Stomach smooth muscle (tissue), 2 donors: ENCODE measurements around the gene RER1.

ENCODE experiments used
- H3K27ac ChIP-seq: one replicate; pipeline ENCODE4 v1.7.0; 2013; ENCODE audit warnings: mild to moderate bottlenecking, low read length, inconsistent platforms
- H3K27me3 ChIP-seq, 2 donors: one replicate each; pipeline ENCODE4 v1.7.0; 2013; ENCODE audit warnings: low read length in 2 of 2; ENCODE audit not compliant: insufficient read depth in 2 of 2, control insufficient read depth in 1 of 2
- H3K36me3 ChIP-seq, 2 donors: one replicate each; pipeline ENCODE4 v1.7.0; 2013; ENCODE audit warnings: low read length in 2 of 2; ENCODE audit not compliant: control insufficient read depth in 2 of 2, insufficient read depth in 2 of 2
- H3K4me1 ChIP-seq: one replicate; pipeline ENCODE4 v1.7.0; 2013; ENCODE audit warnings: low read length; ENCODE audit not compliant: control insufficient read depth, insufficient read depth
- H3K4me3 ChIP-seq, 2 donors: one replicate each; pipeline ENCODE4 v1.7.0; 2013; ENCODE audit warnings: low read length in 2 of 2
- H3K9ac ChIP-seq, 2 donors: one replicate each; pipeline ENCODE4 v1.7.0; 2013; ENCODE audit warnings: low read length in 2 of 2, mild to moderate bottlenecking in 1 of 2
- H3K9me3 ChIP-seq, 2 donors: one replicate each; pipeline ENCODE4 v1.7.0; 2013; ENCODE audit warnings: low read length in 2 of 2; ENCODE audit not compliant: control insufficient read depth in 2 of 2
- donor health status: healthy.
- donor health status: Pancreatic carcinoma.

The RER1 gene

GRCh38 chr1:2452201-2452931 is 60.7 kb downstream of the RER1 start:
- Histone ChIP-seq H3K36me3 (no peaks in the 10 kb centered on the region), H3K27ac (no peak overlapping the region), H3K4me3 (no peak overlapping the region), H3K9me3 (no peaks in the 10 kb centered on the region), H3K27me3 (peaks cover 14 to 30% of the 10 kb centered on the region in 2 donors), H3K4me1 (no peaks in the 10 kb centered on the region), H3K9ac (no peak overlapping the region)

- H3K36me3 ChIP-seq: no peaks in the 10 kb centered on the region
- H3K4me1 ChIP-seq: no peaks in the 10 kb centered on the region
- peaks cover 12 to 30% of the 10 kb centered on the region in 2 donors for H3K27me3 ChIP-seq
- no peak overlapping the region for H3K4me3 ChIP-seq
- H3K9ac ChIP-seq: no peak overlapping the region
- no peaks in the 10 kb centered on the region for H3K9me3 ChIP-seq
- H3K27ac ChIP-seq: no peak overlapping the region
These were observed 61.3 kb downstream of the RER1 start for GRCh38 chr1:2452932-2453315.

- Histone ChIP-seq H3K27ac (no peak overlapping the region), H3K4me1 (no peaks in the 10 kb centered on the region), H3K9ac (no peak overlapping the region), H3K9me3 (no peaks in the 10 kb centered on the region), H3K4me3 (no peak overlapping the region), H3K27me3 (peaks cover 10 to 30% of the 10 kb centered on the region in 2 donors), H3K36me3 (no peaks in the 10 kb centered on the region)
These were observed 62.6 kb downstream of the RER1 start for GRCh38 chr1:2454227-2454626.
